Measurements from ENCODE around the gene URGCP. TPM values are rescaled to one million over a fixed set of nuclear protein-coding genes. Genes with fewer than 3 reads are reported as not detected.
A peak's percentile ranks its signal among the peaks of the same experiment; 100 is the strongest.
"Not testable (repeated sequence)": the region's sequence is repeated elsewhere in the genome, so short reads cannot be mapped to it uniquely, and the experiment has no call there.

The URGCP gene
- total RNA-seq, 1 donor from 2014 or later, result 23.3 TPM

- Mint-ChIP-seq H3K9me3 (no peaks in the 10 kb centered on the region), H3K27me3 (no peaks in the 10 kb centered on the region), H3K36me3 (ENCODE audit: low read depth) (no peaks in the 10 kb centered on the region), H3K4me3 (no peak overlapping the region), H3K27ac (no peak overlapping the region), H3K4me1 (no peaks in the 10 kb centered on the region)
- intact Hi-C loops (cut with micrococcal nuclease), result no loop called here
- DNase-seq (no peak), ATAC-seq (ENCODE audit: low read depth) (no peak)
- ChIA-PET CTCF (no interaction called here), POLR2A (no interaction called here)
- no peak for TF ChIP-seq CTCF (IDR thresholded peaks at IDR 0.05)
Observed at GRCh38 chr7:43844662-43845061, 61.7 kb downstream of the URGCP start.

- TF ChIP-seq CTCF (IDR thresholded peaks at IDR 0.05), result no peak
- no peak overlapping the region for H3K4me3 Mint-ChIP-seq
- H3K9me3 Mint-ChIP-seq, result no peaks in the 10 kb centered on the region
- no peaks in the 10 kb centered on the region for H3K27me3 Mint-ChIP-seq
- ChIA-PET CTCF (no interaction called here), POLR2A (no interaction called here)
- ATAC-seq (ENCODE audit: low read depth) (no peak), DNase-seq (no peak)
- no peak overlapping the region for H3K27ac Mint-ChIP-seq
- no peaks in the 10 kb centered on the region for H3K4me1 Mint-ChIP-seq
- no peaks in the 10 kb centered on the region for H3K36me3 Mint-ChIP-seq (ENCODE audit: low read depth)
- intact Hi-C loops (cut with micrococcal nuclease), result no loop called here
Observed at GRCh38 chr7:43844257-43844656, 62.1 kb downstream of the URGCP start.

- Mint-ChIP-seq H3K4me3 (no peak overlapping the region), H3K27ac (no peak overlapping the region), H3K27me3 (no peaks in the 10 kb centered on the region), H3K9me3 (no peaks in the 10 kb centered on the region), H3K36me3 (ENCODE audit: low read depth) (no peaks in the 10 kb centered on the region), H3K4me1 (peaks cover 6% of the 10 kb centered on the region)
- no peak for TF ChIP-seq CTCF (IDR thresholded peaks at IDR 0.05)
- CTCF ChIA-PET, result interaction anchor here (1.2 kb wide), 1 partner anchor 261 kb away, joined by 3 read pairs; the partner anchor contains the start of gene STK17A
- intact Hi-C loops (cut with micrococcal nuclease), result no loop called here
- POLR2A ChIA-PET, result interaction anchor here (0.6 kb wide), 1 partner anchor 15 kb away, joined by 3 read pairs; no protein-coding TSS in a partner anchor
- ATAC-seq (ENCODE audit: low read depth) (no peak), DNase-seq (no peak)
Observed at GRCh38 chr7:43843296-43843695, 63.1 kb downstream of the URGCP start.

GRCh38 chr7:43838201-43838658, 68.2 kb downstream of the URGCP start:
- DNase-seq (no peak), ATAC-seq (ENCODE audit: low read depth) (no peak)
- ChIA-PET POLR2A (interaction anchor here (0.6 to 2.2 kb wide), 3 partner anchors 31 to 1552 kb away, joined by 3 to 16 read pairs (median 3); partner anchors contain the start of genes MRPS24 and STK17A), CTCF (interaction anchor here (0.6 to 8.3 kb wide), 13 partner anchors 10 to 1897 kb away, joined by 3 to 68 read pairs (median 5); partner anchors contain the start of genes COA1, MRPL32, PSMA2 and STK17A)
- H3K4me1 Mint-ChIP-seq, result peaks cover 24% of the 10 kb centered on the region
- intact Hi-C loops (cut with micrococcal nuclease), result loop anchor here (2.0 to 10.0 kb wide), 6 partner anchors 31 to 1953 kb away; partner anchors contain the start of genes HECW1 and MRPS24
- TF ChIP-seq CTCF (IDR thresholded peaks at IDR 0.05), result no peak
- H3K9me3 Mint-ChIP-seq, result peaks cover 2% of the 10 kb centered on the region
- peaks cover 4% of the 10 kb centered on the region for H3K36me3 Mint-ChIP-seq (ENCODE audit: low read depth)
- no peak overlapping the region for H3K4me3 Mint-ChIP-seq
- no peak overlapping the region for H3K27ac Mint-ChIP-seq
- no peaks in the 10 kb centered on the region for H3K27me3 Mint-ChIP-seq

- TF ChIP-seq CTCF (IDR thresholded peaks at IDR 0.05), result no peak
- Mint-ChIP-seq H3K4me1 (peaks cover 24% of the 10 kb centered on the region), H3K27me3 (peaks cover 3% of the 10 kb centered on the region), H3K36me3 (ENCODE audit: low read depth) (peaks cover 4% of the 10 kb centered on the region), H3K9me3 (peaks cover 4% of the 10 kb centered on the region), H3K4me3 (peak overlapping the region; percentile 88), H3K27ac (peak overlapping the region; percentile 88)
- DNase-seq (no peak), ATAC-seq (ENCODE audit: low read depth) (peak; percentile 55)
- CTCF ChIA-PET, result interaction anchor here (0.7 to 8.3 kb wide), 7 partner anchors 50 to 1894 kb away, joined by 3 to 68 read pairs (median 3); partner anchors contain the start of genes BLVRA and STK17A
- intact Hi-C loops (cut with micrococcal nuclease), result loop anchor here (1.0 to 10.0 kb wide), 4 partner anchors 105 to 1950 kb away; partner anchors contain the start of genes COA1 and HECW1
- POLR2A ChIA-PET, result interaction anchor here (0.6 to 2.1 kb wide), 8 partner anchors 35 to 902 kb away, joined by 3 to 11 read pairs (median 4); partner anchors contain the start of genes COA1, MRPL32, MRPS24 and PSMA2
Observed at GRCh38 chr7:43834463-43835251, 71.7 kb downstream of the URGCP start.

- ATAC-seq (ENCODE audit: low read depth); H3K36me3 Mint-ChIP-seq (ENCODE audit: low read depth); CTCF ChIA-PET; POLR2A ChIA-PET; DNase-seq; H3K4me3 Mint-ChIP-seq; H3K9me3 Mint-ChIP-seq; H3K27ac Mint-ChIP-seq: not testable (repeated sequence)
- H3K27me3 Mint-ChIP-seq, result peaks cover 24% of the 10 kb centered on the region
- peaks cover 18% of the 10 kb centered on the region for H3K4me1 Mint-ChIP-seq
- intact Hi-C loops (cut with micrococcal nuclease), result loop anchor here (10.0 kb wide), 1 partner anchor 1946 kb away; no protein-coding TSS in a partner anchor
Observed at GRCh38 chr7:43830917-43831316, 75.5 kb downstream of the URGCP start.
